ENCODE measurements around the gene RAB40AL. TPM values are rescaled to one million over a fixed set of nuclear protein-coding genes. Genes with fewer than 3 reads are reported as not detected.

Gene RAB40AL
- total RNA-seq, 1 experiment from 2014 or later: 0.40 TPM

- DNase-seq (ENCODE audit: low read depth): no peak
Measured at GRCh38 chrX:102979536-102979935, 42.5 kb downstream of the RAB40AL start.

- no peak for DNase-seq (ENCODE audit: low read depth)
Measured at GRCh38 chrX:102983205-102983604, 46.1 kb downstream of the RAB40AL start.

DNA sequence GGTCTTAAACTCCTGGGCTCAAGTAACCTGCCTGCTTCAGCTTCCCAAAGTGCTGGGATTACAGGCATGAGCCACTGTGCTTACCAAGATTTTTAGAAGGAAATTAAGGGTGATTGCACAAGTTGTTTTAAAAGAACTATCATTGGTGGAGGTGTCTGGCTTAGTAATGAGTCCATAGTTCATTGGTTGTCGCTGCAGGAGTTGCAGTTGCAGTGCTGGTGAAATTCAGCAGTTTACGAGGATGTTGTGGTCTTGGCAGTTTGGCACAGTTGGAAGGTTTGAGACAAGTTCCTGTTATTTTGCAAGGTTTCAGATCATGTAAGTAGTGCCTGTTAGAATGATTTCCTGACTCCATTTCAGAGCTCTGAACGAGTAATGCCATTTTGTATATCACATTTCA, 48.1 kb downstream of the RAB40AL start:
- peak; percentile 4 for DNase-seq (ENCODE audit: low read depth)

Other genes starting within 250 kb of the RAB40AL start
- 12.0 and 17.4 TPM in 2 replicates for gene GPRASP2, start 224.8 kb upstream of the RAB40AL start, total RNA-seq (2014; rRNA removed; shearing (Covaris generic))
- gene GPRASP3, start 216.5 kb upstream of the RAB40AL start, total RNA-seq (2014; rRNA removed; shearing (Covaris generic)): 3.2 and 3.9 TPM in 2 replicates
- gene BEX1, start 126.9 kb downstream of the RAB40AL start, total RNA-seq (2014; rRNA removed; shearing (Covaris generic)): 26.9 and 37.9 TPM in 2 replicates
- gene NXF3, start 155.9 kb downstream of the RAB40AL start, total RNA-seq (2014; rRNA removed; shearing (Covaris generic)): 0.11 and 0.42 TPM in 2 replicates